GM13977 (cell line): ENCODE results near the gene MRPL4.

Source experiments
- DNase-seq: peaks from one replicate; pipeline ENCODE4 v3.0.0; 2012; ENCODE audit warnings: low spot score
- CTCF ChIP-seq: IDR thresholded peaks from 2 replicates; pipeline ENCODE4 v1.5.1; 2012; ENCODE audit warnings: mild to moderate bottlenecking, control low read depth; ENCODE audit not compliant: insufficient read depth; ENCODE audit errors: extremely low read depth, missing control alignments
- in situ Hi-C: fragments of 300-500 bp; cut with MboI; formaldehyde crosslinking; loops from one replicate; pipeline ENCODE4 v1.12.0; 2022; ENCODE audit warnings: low sequenced_read_pairs, low pct_unique_long_range_greater_than_20kb, mixed read lengths, inconsistent platforms; ENCODE audit not compliant: unreplicated experiment

Gene MRPL4

DNA sequence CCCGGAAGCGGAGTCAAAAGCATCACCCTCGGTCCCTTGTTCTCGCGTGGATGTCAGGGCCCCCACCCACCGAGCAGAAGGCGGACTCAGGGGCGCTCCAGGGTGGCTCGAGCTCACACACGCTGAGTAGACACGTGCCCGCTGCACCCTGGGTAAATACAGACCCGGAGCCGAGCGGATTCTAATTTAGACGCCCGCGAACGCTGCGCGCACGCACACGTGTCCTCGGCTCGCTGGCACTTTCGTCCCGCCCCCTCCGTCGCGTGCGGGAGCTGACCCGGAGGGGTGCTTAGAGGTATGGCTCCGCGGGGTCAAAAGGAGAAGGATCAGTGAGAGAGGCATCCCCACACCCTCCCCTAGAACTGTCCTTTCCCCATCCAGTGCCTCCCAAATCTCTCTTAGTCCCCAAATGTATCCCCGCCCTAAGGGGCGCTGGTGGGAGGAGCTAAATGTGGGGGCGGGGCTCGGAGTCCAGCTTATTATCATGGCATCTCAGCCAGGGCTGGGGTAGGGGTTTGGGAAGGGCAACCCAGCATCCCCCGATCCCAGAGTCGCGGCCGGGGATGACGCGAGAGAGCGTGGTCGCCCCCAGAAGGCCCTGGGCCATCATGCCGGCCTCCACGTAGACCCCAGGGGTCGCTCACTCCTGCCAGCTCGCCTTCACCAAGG lies 37.3 kb downstream of the MRPL4 start:
- peak; percentile 75 for DNase-seq
- no peak for TF ChIP-seq CTCF
- in situ Hi-C loops = no loop called here

- TF ChIP-seq CTCF = no peak
- in situ Hi-C loops = no loop called here
- DNase-seq = peak; percentile 58
Observed at GRCh38 chr19:10289836-10290356, 37.9 kb downstream of the MRPL4 start, which contains the start of gene ICAM5. ICAM5 (plus strand) TSS chr19:10289952; CDS start chr19:10290044, 92 bp downstream.

- no peak for TF ChIP-seq CTCF
- no peak for DNase-seq
- in situ Hi-C loops = no loop called here
Observed at GRCh38 chr19:10290357-10290875, 38.4 kb downstream of the MRPL4 start.

- peak; percentile 66 for DNase-seq
- in situ Hi-C loops = no loop called here
- TF ChIP-seq CTCF = no peak
Observed at GRCh38 chr19:10290876-10291553, 39.0 kb downstream of the MRPL4 start.

GRCh38 chr19:10291554-10292205 lies 39.7 kb downstream of the MRPL4 start:
- no peak for TF ChIP-seq CTCF
- in situ Hi-C loops = no loop called here

DNA sequence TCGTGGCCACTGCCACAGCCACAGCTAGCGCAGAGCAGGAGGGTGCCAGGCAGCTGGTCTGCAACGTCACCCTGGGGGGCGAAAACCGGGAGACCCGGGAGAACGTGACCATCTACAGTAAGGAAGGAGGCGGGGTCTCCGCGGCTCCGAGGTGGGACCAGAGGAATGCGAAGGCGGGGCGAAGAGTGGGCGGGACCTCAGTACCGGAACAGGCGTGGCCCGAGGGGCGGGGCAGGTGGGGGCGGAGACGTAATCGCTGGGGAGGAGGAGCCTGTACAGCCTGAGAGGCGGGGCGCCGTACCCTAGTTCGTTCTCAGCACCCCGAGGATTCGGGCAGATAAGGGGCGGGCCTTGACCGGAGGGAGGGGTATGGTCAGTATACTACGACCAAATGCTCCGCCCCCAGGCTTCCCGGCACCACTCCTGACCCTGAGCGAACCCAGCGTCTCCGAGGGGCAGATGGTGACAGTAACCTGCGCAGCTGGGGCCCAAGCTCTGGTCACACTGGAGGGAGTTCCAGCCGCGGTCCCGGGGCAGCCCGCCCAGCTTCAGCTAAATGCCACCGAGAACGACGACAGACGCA lies 40.3 kb downstream of the MRPL4 start:
- DNase-seq = peak; percentile 91
- no peak for TF ChIP-seq CTCF
- in situ Hi-C loops = no loop called here

More at GRCh38 chr19:10291554-10292205, 39.7 kb downstream of the MRPL4 start:
- no peak for DNase-seq
